MM.1S (cell line): ENCODE measurements around the gene SHROOM3.

Experiments
- DNase-seq: peaks from one replicate; pipeline ENCODE4 v3.0.0-alpha.2; 2015
- H2AFZ ChIP-seq: fragments of 300-600 bp; sonication (generic); 2 replicates; pipeline ENCODE4 v1.6.0; 2016; ENCODE audit warnings: antibody characterized with exemption, low read length
- H3F3A ChIP-seq: fragments of 300-600 bp; sonication (generic); 2 replicates; pipeline ENCODE4 v1.6.1; 2016; ENCODE audit warnings: mild to moderate bottlenecking, antibody characterized with exemption, low read length, moderate library complexity, mixed read lengths; ENCODE audit not compliant: insufficient read depth
- H3K27ac ChIP-seq: fragments of 300-600 bp; sonication (generic); 2 replicates; pipeline ENCODE4 v1.5.1; 2016; ENCODE audit warnings: mild to moderate bottlenecking, low read length
- H3K27me3 ChIP-seq: fragments of 300-600 bp; sonication (generic); replicated peaks from 2 replicates; pipeline ENCODE4 v1.6.0; 2016; ENCODE audit warnings: low read length; ENCODE audit not compliant: insufficient read depth
- H3K36me3 ChIP-seq: fragments of 300-600 bp; sonication (generic); replicated peaks from 2 replicates; pipeline ENCODE4 v1.6.1; 2016; ENCODE audit warnings: mild to moderate bottlenecking, low read length, mixed read lengths; ENCODE audit not compliant: insufficient read depth
- H3K4me1 ChIP-seq: fragments of 300-600 bp; sonication (generic); 2 replicates; pipeline ENCODE4 v1.6.1; 2016; ENCODE audit warnings: low read length, mixed read lengths
- H3K4me2 ChIP-seq: fragments of 300-600 bp; sonication (generic); 2 replicates; pipeline ENCODE4 v1.6.0; 2016; ENCODE audit warnings: low read depth, low read length
- H3K4me3 ChIP-seq: fragments of 300-600 bp; sonication (generic); 2 replicates; pipeline ENCODE4 v1.5.1; 2016; ENCODE audit warnings: low read length, mixed read lengths
- H3K79me2 ChIP-seq: fragments of 300-600 bp; sonication (generic); 2 replicates; pipeline ENCODE4 v1.6.1; 2016; ENCODE audit warnings: mixed run types, low read length, mixed read lengths
- H3K9ac ChIP-seq: fragments of 300-600 bp; sonication (generic); 2 replicates; pipeline ENCODE4 v1.6.1; 2016; ENCODE audit warnings: low read length, mixed read lengths
- H3K9me2 ChIP-seq: fragments of 300-600 bp; sonication (generic); replicated peaks from 2 replicates; pipeline ENCODE4 v1.6.1; 2016; ENCODE audit warnings: mild to moderate bottlenecking, low read length, mixed read lengths; ENCODE audit not compliant: insufficient read depth
- H3K9me3 ChIP-seq: fragments of 300-600 bp; sonication (generic); replicated peaks from 2 replicates; pipeline ENCODE4 v1.6.1; 2016; ENCODE audit warnings: mild to moderate bottlenecking, low read length, mixed read lengths; ENCODE audit not compliant: insufficient read depth
- H4K20me1 ChIP-seq: fragments of 300-600 bp; sonication (generic); 2 replicates; pipeline ENCODE4 v1.6.1; 2016; ENCODE audit warnings: mild to moderate bottlenecking, low read length, moderate library complexity, mixed read lengths; ENCODE audit not compliant: insufficient read depth
- EZH2 ChIP-seq: fragments of 300-600 bp; sonication (generic); optimal IDR thresholded peaks from 2 replicates; pipeline ENCODE3; 2017; ENCODE audit warnings: low read depth, mild to moderate bottlenecking, antibody characterized with exemption, low read length, mixed read lengths
- EZH2phosphoT487 ChIP-seq: fragments of 300-600 bp; sonication (generic); IDR thresholded peaks from 2 replicates; pipeline ENCODE4 v1.6.1; 2018; ENCODE audit warnings: antibody characterized with exemption, low read length
- TF ChIP-seq, protein P1 (sequence below): fragments of 300-600 bp; sonication (generic); IDR thresholded peaks from 2 replicates; pipeline ENCODE4 v1.5.1; 2016; ENCODE audit warnings: antibody characterized with exemption, low read length, mixed read lengths

The SHROOM3 gene

DNA sequence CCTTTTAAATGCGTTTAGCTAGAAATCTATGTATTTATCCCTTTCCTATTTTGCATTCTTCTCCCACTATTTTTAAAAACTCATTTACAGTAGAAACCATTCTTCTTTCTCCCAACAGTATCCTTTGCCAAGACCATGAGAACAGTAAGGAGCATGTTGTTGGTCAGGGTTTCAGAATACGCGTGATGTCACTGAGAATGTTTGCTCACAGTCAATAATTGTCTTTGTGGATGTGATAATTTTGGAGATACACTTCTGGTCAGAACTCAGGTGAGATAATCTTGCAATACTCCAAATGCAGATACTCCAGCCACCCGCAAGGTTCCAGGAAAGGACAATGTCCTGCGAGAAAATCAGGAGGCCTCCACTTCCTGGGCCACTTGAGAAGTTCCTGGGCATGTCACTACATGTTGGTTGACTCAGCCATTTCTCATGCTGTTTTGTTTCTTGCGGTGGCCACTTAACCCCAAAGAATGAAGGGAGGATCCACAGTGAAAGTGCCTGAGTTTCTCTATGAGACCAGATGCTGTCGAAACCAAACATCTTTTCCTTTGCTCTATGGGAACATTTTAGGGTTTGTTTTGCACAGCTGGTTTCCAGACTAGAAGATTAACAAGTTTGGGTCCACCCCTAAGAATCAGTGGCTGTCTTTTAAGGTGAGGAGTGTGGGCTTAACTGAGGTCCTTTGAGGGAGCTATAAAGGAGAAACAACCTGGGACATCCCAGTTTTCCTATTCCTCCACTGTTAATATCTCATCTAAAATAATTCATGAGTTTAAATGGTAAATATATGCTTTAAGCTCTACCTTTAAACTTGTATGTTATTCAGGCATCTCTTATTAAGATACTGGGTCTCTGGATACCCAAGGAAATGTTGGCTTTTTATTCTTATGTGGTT lies 346.9 kb downstream of the SHROOM3 start:
- peaks cover 11% of the 10 kb centered on the region for H3F3A ChIP-seq
- H3K79me2 ChIP-seq = no peaks in the 10 kb centered on the region
- H3K36me3 ChIP-seq = peaks cover 19% of the 10 kb centered on the region
- no peak overlapping the region for H3K4me3 ChIP-seq
- H3K27ac ChIP-seq = peak overlapping the region; percentile 9; the same call in 1 of the 2 replicates
- 0 out of 2 replicates have a peak, but pooled peaks cover 5% of the 10 kb centered on the region for H4K20me1 ChIP-seq
- no peaks in the 10 kb centered on the region for H3K9me2 ChIP-seq
- peaks cover 18% of the 10 kb centered on the region for H3K4me1 ChIP-seq
- DNase-seq = peak; percentile 82
- no peak overlapping the region for H2AFZ ChIP-seq
- no peaks in the 10 kb centered on the region for H3K9me3 ChIP-seq
- no peak overlapping the region for H3K4me2 ChIP-seq
- TF ChIP-seq EZH2phosphoT487 (no peak), EZH2 (no peak)
- TF ChIP-seq, protein P1, sequence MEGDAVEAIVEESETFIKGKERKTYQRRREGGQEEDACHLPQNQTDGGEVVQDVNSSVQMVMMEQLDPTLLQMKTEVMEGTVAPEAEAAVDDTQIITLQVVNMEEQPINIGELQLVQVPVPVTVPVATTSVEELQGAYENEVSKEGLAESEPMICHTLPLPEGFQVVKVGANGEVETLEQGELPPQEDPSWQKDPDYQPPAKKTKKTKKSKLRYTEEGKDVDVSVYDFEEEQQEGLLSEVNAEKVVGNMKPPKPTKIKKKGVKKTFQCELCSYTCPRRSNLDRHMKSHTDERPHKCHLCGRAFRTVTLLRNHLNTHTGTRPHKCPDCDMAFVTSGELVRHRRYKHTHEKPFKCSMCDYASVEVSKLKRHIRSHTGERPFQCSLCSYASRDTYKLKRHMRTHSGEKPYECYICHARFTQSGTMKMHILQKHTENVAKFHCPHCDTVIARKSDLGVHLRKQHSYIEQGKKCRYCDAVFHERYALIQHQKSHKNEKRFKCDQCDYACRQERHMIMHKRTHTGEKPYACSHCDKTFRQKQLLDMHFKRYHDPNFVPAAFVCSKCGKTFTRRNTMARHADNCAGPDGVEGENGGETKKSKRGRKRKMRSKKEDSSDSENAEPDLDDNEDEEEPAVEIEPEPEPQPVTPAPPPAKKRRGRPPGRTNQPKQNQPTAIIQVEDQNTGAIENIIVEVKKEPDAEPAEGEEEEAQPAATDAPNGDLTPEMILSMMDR = no peak
- H3K9ac ChIP-seq = no peak overlapping the region
- H3K27me3 ChIP-seq = no peaks in the 10 kb centered on the region

DNA sequence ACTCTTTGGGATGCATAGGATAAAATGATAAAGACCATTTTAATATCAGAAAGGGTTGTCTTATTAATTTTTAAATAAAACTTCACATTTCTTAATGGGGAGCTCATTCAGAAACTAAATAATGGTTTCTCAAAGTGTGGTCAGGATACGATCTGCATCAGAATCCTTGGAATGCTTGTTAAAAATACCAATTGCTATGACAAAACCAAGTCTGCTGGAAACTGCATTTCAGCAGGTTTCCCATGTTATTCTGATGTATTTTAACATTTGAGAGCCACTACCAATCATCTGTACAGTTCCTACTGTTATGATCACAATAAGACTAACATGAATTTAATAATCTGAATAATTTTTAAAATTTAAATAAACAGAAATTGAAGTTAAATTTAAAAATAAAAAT lies 347.8 kb downstream of the SHROOM3 start:
- Histone ChIP-seq H3K27ac (no peak overlapping the region), H3K36me3 (peaks cover 19% of the 10 kb centered on the region), H3K4me1 (peaks cover 18% of the 10 kb centered on the region), H3K27me3 (no peaks in the 10 kb centered on the region), H3K9ac (no peak overlapping the region), H3F3A (peaks cover 11% of the 10 kb centered on the region), H3K4me2 (no peak overlapping the region), H3K9me3 (no peaks in the 10 kb centered on the region), H3K79me2 (no peaks in the 10 kb centered on the region), H4K20me1 (0 out of 2 replicates have a peak, but pooled peaks cover 5% of the 10 kb centered on the region), H3K9me2 (no peaks in the 10 kb centered on the region), H2AFZ (no peak overlapping the region), H3K4me3 (no peak overlapping the region)
- DNase-seq = no peak
- TF ChIP-seq EZH2phosphoT487 (no peak), EZH2 (no peak)
- TF ChIP-seq, protein P1 = no peak

DNA sequence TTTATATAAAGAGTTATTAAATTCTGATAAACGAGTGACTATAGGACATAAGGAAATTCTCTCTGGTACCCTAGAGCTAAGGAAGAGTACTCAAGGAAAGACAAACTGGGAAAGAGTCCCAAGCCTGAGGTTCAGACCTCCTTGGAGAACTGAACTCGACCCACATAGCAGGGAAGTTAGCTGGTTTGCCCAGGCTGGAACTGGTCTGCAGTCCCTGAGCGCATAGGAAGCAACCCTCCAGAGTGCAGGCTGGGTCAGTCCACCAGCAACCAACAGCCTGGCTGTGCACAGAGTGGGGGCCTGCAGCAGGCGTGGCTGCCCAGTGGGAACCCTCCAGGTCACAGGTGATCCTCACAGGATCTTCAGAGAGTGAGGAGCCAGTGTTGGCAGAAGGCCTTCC lies 348.8 kb downstream of the SHROOM3 start:
- Histone ChIP-seq H2AFZ (no peak overlapping the region), H3K27me3 (no peaks in the 10 kb centered on the region), H3K79me2 (no peaks in the 10 kb centered on the region), H3F3A (peaks cover 9% of the 10 kb centered on the region), H3K9ac (no peak overlapping the region), H3K4me2 (no peak overlapping the region), H3K9me3 (no peaks in the 10 kb centered on the region), H3K4me1 (peaks cover 18% of the 10 kb centered on the region), H3K36me3 (peaks cover 14% of the 10 kb centered on the region), H4K20me1 (0 out of 2 replicates have a peak, but pooled peaks cover 5% of the 10 kb centered on the region), H3K27ac (no peak overlapping the region), H3K4me3 (no peak overlapping the region), H3K9me2 (no peaks in the 10 kb centered on the region)
- TF ChIP-seq, protein P1 = no peak
- TF ChIP-seq EZH2phosphoT487 = no peak
- no peak for TF ChIP-seq EZH2
- no peak for DNase-seq
